Measurements from ENCODE around the gene GYPE.
"Not testable (repeated sequence)": the region's sequence is repeated elsewhere in the genome, so short reads cannot be mapped to it uniquely, and the experiment has no call there.

Gene GYPE

DNA sequence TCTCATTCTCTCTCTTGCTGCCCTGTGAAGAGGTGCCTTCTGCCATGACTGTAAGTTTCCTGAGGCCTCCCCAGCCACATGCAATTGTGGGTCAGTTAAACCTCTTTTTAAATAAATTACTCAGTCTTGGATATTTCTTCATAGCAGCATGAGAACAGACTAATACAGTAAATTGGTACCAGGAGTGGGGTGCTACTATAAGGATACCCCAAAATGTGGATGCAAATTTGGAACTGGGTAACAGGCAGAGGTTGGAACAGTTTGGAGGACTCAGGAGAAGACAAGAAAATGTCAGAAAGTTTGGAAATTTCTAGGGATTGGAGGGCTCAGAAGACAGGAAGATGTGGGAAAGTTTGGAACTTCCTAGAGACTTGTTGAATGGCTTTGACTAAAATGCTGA, 74.8 kb downstream of the GYPE start:
- not testable (repeated sequence) for H3K27ac ChIP-seq

DNA sequence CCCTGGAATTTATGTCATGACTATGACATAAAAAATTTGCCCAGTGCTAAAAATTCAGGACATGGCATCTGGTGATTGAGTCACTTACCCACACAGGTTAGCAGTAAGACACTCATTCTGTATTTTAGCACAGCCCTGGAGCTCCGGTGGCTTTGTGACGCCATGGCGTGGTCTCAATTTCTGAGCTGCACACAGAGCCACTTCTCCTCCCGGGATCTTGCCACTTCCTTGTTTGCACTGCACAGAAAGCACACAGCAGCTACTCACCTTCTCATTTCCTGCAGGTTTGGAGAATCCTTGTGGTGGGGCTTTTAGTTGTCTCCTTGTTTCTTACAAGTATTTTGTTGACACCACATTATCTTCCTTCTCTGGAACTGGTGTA, 76.1 kb downstream of the GYPE start:
- H3K27ac ChIP-seq = not testable (repeated sequence)

All from C4-2B (cell line).